Vagina (tissue), 2 donors: ENCODE results near the gene MLN.

ENCODE experiments used
- CTCF ChIP-seq, 3 experiments: fragments of 450-650 bp in 2 of 3; fragments of 200-600 bp in 1 of 3; sonication (generic) in 1 of 3; IDR thresholded peaks; one replicate each; pipeline ENCODE4 v1.5.1; 2017 to 2019; ENCODE audit warnings: antibody characterized with exemption in 3 of 3, mild to moderate bottlenecking in 2 of 3, moderate library complexity in 2 of 3
- POLR2A ChIP-seq, 2 donors: fragments of 450-650 bp; IDR thresholded peaks; one replicate each; pipeline ENCODE4 v1.6.1; 2017; ENCODE audit warnings: antibody characterized with exemption in 2 of 2, mild to moderate bottlenecking in 2 of 2, moderate library complexity in 2 of 2
- POLR2AphosphoS5 ChIP-seq, 2 donors: sonication (generic); formaldehyde crosslinking; IDR thresholded peaks; one replicate each; pipeline ENCODE4 v1.9.0; 2017; ENCODE audit warnings: antibody characterized with exemption in 2 of 2, mild to moderate bottlenecking in 2 of 2, low read depth in 1 of 2; ENCODE audit not compliant: insufficient read depth in 1 of 2

- TF ChIP-seq CTCF (IDR thresholded peaks at IDR 0.05) = no peak
- TF ChIP-seq POLR2AphosphoS5 (IDR thresholded peaks at IDR 0.05; ENCODE audit: insufficient read depth in 1 of 2, low read depth in 1 of 2) = no peak
- no peak for TF ChIP-seq POLR2A (IDR thresholded peaks at IDR 0.05)
Measured at GRCh38 chr6:33765368-33765767, 38.4 kb downstream of the MLN start.
